Measurements from ENCODE around the gene GREB1L. TPM values are rescaled to one million over a fixed set of nuclear protein-coding genes. Genes with fewer than 3 reads are reported as not detected.
A peak's percentile ranks its signal among the peaks of the same experiment; 100 is the strongest.

Gene GREB1L
- under 1 TPM; 0.20 to 0.58 TPM for total RNA-seq

DNA sequence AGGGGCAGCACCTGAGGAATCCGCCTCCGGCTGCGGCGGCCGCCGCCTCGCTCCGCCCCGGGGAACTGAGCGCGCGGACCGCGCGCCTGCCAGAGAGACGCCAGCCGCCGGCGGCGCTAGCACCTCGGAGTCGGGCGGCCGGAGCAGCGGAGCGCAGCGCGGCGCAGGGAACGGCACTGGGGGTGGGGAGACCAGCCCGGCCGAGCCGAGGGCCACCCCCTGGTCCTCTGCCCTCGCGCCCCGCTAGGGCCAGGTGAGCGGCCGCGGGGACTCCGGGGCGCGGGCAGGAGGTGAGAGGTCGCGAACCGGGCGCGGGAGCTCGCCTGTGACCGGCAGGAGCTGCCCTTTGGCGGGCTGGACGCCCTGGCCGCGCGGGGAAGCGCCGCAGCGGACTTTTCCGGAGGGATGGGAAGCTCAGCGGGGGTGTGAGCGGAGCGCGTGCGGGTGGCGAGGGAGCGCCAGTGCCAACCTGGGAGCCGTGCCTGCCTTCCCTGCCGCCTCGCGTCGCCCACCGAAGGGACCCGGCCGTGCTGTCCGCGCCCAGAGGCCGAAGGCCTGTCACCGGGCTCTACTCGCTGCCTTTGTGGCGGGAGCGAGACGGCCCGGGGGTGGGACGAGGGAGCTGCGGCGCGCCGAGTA, at the start of gene GREB1L:
Gene GREB1L (plus strand): TSS at position 92 of the 639 bp plus-strand sequence. CDS start 141,287 bp downstream, outside the sequence.
- peak; percentile 34 for DNase-seq
- TF ChIP-seq, protein P1, sequence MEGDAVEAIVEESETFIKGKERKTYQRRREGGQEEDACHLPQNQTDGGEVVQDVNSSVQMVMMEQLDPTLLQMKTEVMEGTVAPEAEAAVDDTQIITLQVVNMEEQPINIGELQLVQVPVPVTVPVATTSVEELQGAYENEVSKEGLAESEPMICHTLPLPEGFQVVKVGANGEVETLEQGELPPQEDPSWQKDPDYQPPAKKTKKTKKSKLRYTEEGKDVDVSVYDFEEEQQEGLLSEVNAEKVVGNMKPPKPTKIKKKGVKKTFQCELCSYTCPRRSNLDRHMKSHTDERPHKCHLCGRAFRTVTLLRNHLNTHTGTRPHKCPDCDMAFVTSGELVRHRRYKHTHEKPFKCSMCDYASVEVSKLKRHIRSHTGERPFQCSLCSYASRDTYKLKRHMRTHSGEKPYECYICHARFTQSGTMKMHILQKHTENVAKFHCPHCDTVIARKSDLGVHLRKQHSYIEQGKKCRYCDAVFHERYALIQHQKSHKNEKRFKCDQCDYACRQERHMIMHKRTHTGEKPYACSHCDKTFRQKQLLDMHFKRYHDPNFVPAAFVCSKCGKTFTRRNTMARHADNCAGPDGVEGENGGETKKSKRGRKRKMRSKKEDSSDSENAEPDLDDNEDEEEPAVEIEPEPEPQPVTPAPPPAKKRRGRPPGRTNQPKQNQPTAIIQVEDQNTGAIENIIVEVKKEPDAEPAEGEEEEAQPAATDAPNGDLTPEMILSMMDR (IDR thresholded peaks at IDR 0.05), result no peak
- H3K27me3 ChIP-seq, result peaks cover 20% of the 10 kb centered on the region
- intact Hi-C loops (cut with DNase I), result no loop called here
- H3K4me1 ChIP-seq, result no peaks in the 10 kb centered on the region
- H3K27ac ChIP-seq, result no peak within 1 kb of the TSS
- peak within 1 kb of the TSS; percentile 57 for H3K4me3 ChIP-seq
- no peaks in the 10 kb centered on the region for H3K9me3 ChIP-seq
- no peak within 1 kb of the TSS for H3K9ac ChIP-seq (ENCODE audit: low read depth in 2 of 2, low read length in 2 of 2)
- H3K36me3 ChIP-seq, result no peaks in the 10 kb centered on the region

GRCh38 chr18:21192308-21192624, 49.8 kb upstream of the GREB1L start:
- TF ChIP-seq, protein P1 (IDR thresholded peaks at IDR 0.05), result peak; percentile 4
- no peak for DNase-seq
- H3K9me3 ChIP-seq, result no peaks in the 10 kb centered on the region
- no peak overlapping the region for H3K4me3 ChIP-seq
- H3K9ac ChIP-seq (ENCODE audit: low read depth in 2 of 2, low read length in 2 of 2), result no peak overlapping the region
- H3K36me3 ChIP-seq, result no peaks in the 10 kb centered on the region
- intact Hi-C loops (cut with DNase I), result loop anchor here (2.0 kb wide), 1 partner anchor 253 kb away; no protein-coding TSS in a partner anchor
- no peaks in the 10 kb centered on the region for H3K27me3 ChIP-seq
- H3K4me1 ChIP-seq, result no peaks in the 10 kb centered on the region
- H3K27ac ChIP-seq, result no peak overlapping the region

- H3K9ac ChIP-seq (ENCODE audit: low read depth in 2 of 2, low read length in 2 of 2), result no peak overlapping the region
- DNase-seq, result no peak
- H3K4me1 ChIP-seq, result no peaks in the 10 kb centered on the region
- H3K9me3 ChIP-seq, result no peaks in the 10 kb centered on the region
- intact Hi-C loops (cut with DNase I), result no loop called here
- H3K4me3 ChIP-seq, result no peak overlapping the region
- H3K36me3 ChIP-seq, result no peaks in the 10 kb centered on the region
- H3K27me3 ChIP-seq, result no peaks in the 10 kb centered on the region
- no peak overlapping the region for H3K27ac ChIP-seq
- TF ChIP-seq, protein P1 (IDR thresholded peaks at IDR 0.05), result peak; percentile 69
These were observed 46.9 kb upstream of the GREB1L start for GRCh38 chr18:21194871-21195771.

DNA sequence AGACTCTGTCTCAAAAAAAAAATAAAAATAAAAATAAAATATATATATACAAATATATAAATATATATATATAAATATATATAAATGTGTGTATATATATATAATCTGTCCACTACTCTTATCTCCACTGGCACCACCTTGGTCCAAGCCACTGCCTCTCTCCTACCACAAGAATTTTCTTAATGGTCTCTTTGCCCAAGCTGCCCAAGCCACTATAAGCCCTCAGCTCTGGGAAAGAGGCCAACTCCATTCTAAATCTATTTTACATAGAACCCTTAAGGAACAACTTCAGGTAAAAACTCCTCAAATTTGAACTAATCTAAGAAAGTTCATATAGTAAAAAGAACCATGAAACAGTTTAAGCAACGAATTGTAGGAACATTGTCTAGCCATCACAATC, 45.6 kb upstream of the GREB1L start:
- Histone ChIP-seq H3K36me3 (no peaks in the 10 kb centered on the region), H3K4me1 (no peaks in the 10 kb centered on the region), H3K27me3 (no peaks in the 10 kb centered on the region), H3K27ac (no peak overlapping the region), H3K4me3 (no peak overlapping the region), H3K9me3 (no peaks in the 10 kb centered on the region), H3K9ac (ENCODE audit: low read depth in 2 of 2, low read length in 2 of 2) (no peak overlapping the region)
- no peak for DNase-seq
- TF ChIP-seq, protein P1 (IDR thresholded peaks at IDR 0.05), result no peak
- intact Hi-C loops (cut with DNase I), result no loop called here

- DNase-seq, result no peak
- no peaks in the 10 kb centered on the region for H3K36me3 ChIP-seq
- no peaks in the 10 kb centered on the region for H3K4me1 ChIP-seq
- H3K27ac ChIP-seq, result no peak overlapping the region
- no peaks in the 10 kb centered on the region for H3K9me3 ChIP-seq
- no peaks in the 10 kb centered on the region for H3K27me3 ChIP-seq
- H3K9ac ChIP-seq (ENCODE audit: low read depth in 2 of 2, low read length in 2 of 2), result no peak overlapping the region
- intact Hi-C loops (cut with DNase I), result loop anchor here (10.0 kb wide), 1 partner anchor 52 kb away; no protein-coding TSS in a partner anchor
- TF ChIP-seq, protein P1 (IDR thresholded peaks at IDR 0.05), result no peak
- H3K4me3 ChIP-seq, result no peak overlapping the region
These were observed 38.9 kb upstream of the GREB1L start for GRCh38 chr18:21203126-21203525.

Measured in colonic mucosa (tissue), 4 donors.